HepG2 (cell line): ENCODE data around the gene CYP21A2. TPM values are rescaled to one million over a fixed set of nuclear protein-coding genes. Genes with fewer than 3 reads are reported as not detected.
A peak's percentile ranks its signal among the peaks of the same experiment; 100 is the strongest.

Experiments used
- ADNP ChIP-seq: sonication (generic); formaldehyde crosslinking; IDR thresholded peaks from 2 replicates; pipeline ENCODE4 v1.4.0; 2020; ENCODE audit warnings: missing genetic modification reagents
- ARNT ChIP-seq: fragments of 450-650 bp; IDR thresholded peaks from 2 replicates; pipeline ENCODE4 v1.6.1; 2017
- FIP1L1 ChIP-seq: fragments of 200-400 bp; formaldehyde crosslinking; IDR thresholded peaks from 2 replicates; pipeline ENCODE4 v1.6.1; 2018; ENCODE audit warnings: low read depth, mild to moderate bottlenecking, low read length, moderate library complexity, borderline replicate concordance; ENCODE audit not compliant: insufficient read depth
- FOXJ3 ChIP-seq: sonication (generic); formaldehyde crosslinking; IDR thresholded peaks from 2 replicates; pipeline ENCODE4 v1.4.0; 2020; ENCODE audit warnings: missing genetic modification reagents, mild to moderate bottlenecking, borderline replicate concordance
- KLF13 ChIP-seq: sonication (generic); formaldehyde crosslinking; IDR thresholded peaks from 2 replicates; pipeline ENCODE4 v1.4.0; 2020; ENCODE audit warnings: mild to moderate bottlenecking, missing genetic modification reagents
- PTBP1 ChIP-seq: fragments of 200-400 bp; formaldehyde crosslinking; IDR thresholded peaks from 2 replicates; pipeline ENCODE4 v1.6.1; 2018; ENCODE audit warnings: low read length, low read depth; ENCODE audit not compliant: poor library complexity, severe bottlenecking
- SALL2 ChIP-seq: sonication (generic); formaldehyde crosslinking; IDR thresholded peaks from 2 replicates; pipeline ENCODE4 v1.8.1; 2023; ENCODE audit warnings: mild to moderate bottlenecking, missing genetic modification reagents, inconsistent platforms
- SMARCE1 ChIP-seq: fragments of 450-650 bp; IDR thresholded peaks from 2 replicates; pipeline ENCODE4 v1.6.1; 2017; ENCODE audit warnings: borderline replicate concordance
- THYN1 ChIP-seq: sonication (generic); formaldehyde crosslinking; IDR thresholded peaks from 2 replicates; pipeline ENCODE4 v1.8.1; 2023; ENCODE audit warnings: low read depth, mild to moderate bottlenecking, moderate library complexity, missing genetic modification reagents, borderline replicate concordance
- YY1 ChIP-seq: IDR thresholded peaks from 2 replicates; pipeline ENCODE4 v1.6.1; 2011; ENCODE audit warnings: low read length, low read depth, moderate library complexity, mild to moderate bottlenecking; ENCODE audit not compliant: insufficient read depth, insufficient replicate concordance
- ZNF329 ChIP-seq: sonication (generic); formaldehyde crosslinking; IDR thresholded peaks from 2 replicates; pipeline ENCODE4 v1.9.0; 2021; ENCODE audit warnings: low read depth, mild to moderate bottlenecking, missing genetic modification reagents
- ZNF367 ChIP-seq: sonication (generic); formaldehyde crosslinking; IDR thresholded peaks from 2 replicates; pipeline ENCODE4 v1.4.0; 2020; ENCODE audit warnings: missing genetic modification reagents, borderline replicate concordance
- ZNF776 ChIP-seq: sonication (generic); formaldehyde crosslinking; IDR thresholded peaks from 2 replicates; pipeline ENCODE4 v1.4.0; 2020; ENCODE audit warnings: mild to moderate bottlenecking, missing genetic modification reagents
- ZNF816 ChIP-seq: sonication (generic); formaldehyde crosslinking; IDR thresholded peaks from 2 replicates; pipeline ENCODE4 v1.8.0; 2022; ENCODE audit warnings: missing genetic modification reagents, mild to moderate bottlenecking, borderline replicate concordance
- ZNF839 ChIP-seq: sonication (generic); formaldehyde crosslinking; IDR thresholded peaks from 2 replicates; pipeline ENCODE4 v1.4.0; 2020; ENCODE audit warnings: missing genetic modification reagents, mild to moderate bottlenecking, borderline replicate concordance
- ZSCAN9 ChIP-seq: IDR thresholded peaks from 2 replicates; pipeline ENCODE4 v1.6.1; 2016; ENCODE audit warnings: borderline replicate concordance
- ZZZ3 ChIP-seq: sonication (generic); formaldehyde crosslinking; IDR thresholded peaks from 2 replicates; pipeline ENCODE4 v1.4.0; 2020; ENCODE audit warnings: missing genetic modification reagents, mild to moderate bottlenecking, borderline replicate concordance
- polyA plus RNA-seq, 8 experiments: library from polyadenylated mRNA; depleted of rRNA in 3 of 8; stranded (reverse) in 7 of 8; unstranded in 1 of 8; fragments of >200 nt; fragmentation: Illumina TruSeq in 4 of 8; extraction: Trizol in 4 of 8; gene quantifications; 2 replicates each; pipeline versions ENCODE4 v1.2.1 to v1.2.3, GENCODE V29; 2011 to 2016; ENCODE audit warnings: low read depth in 4 of 8, missing spikeins in 1 of 8, mixed read lengths in 1 of 8; ENCODE audit not compliant: insufficient read depth in 1 of 8
- total RNA-seq, 5 experiments: library from RNA; depleted of rRNA; stranded (reverse); fragments of >200 nt; fragmentation: Illumina TruSeq; extraction: Trizol; gene quantifications; 2 replicates each; pipeline ENCODE4 v1.2.3, GENCODE V29; 2016; ENCODE audit warnings: low read depth in 1 of 5
- TF ChIP-seq, protein P1 (sequence below): sonication (generic); formaldehyde crosslinking; IDR thresholded peaks from 2 replicates; pipeline ENCODE4 v1.4.0; 2020; ENCODE audit warnings: missing genetic modification reagents
- TF ChIP-seq, protein P2 (sequence below): sonication (generic); formaldehyde crosslinking; IDR thresholded peaks from 2 replicates; pipeline ENCODE4 v1.4.0; 2020; ENCODE audit warnings: mild to moderate bottlenecking, missing genetic modification reagents, borderline replicate concordance
- TF ChIP-seq, protein P3 (sequence below): sonication (generic); formaldehyde crosslinking; conservative IDR thresholded peaks from 2 replicates; pipeline ENCODE4 v1.4.0; 2020; ENCODE audit warnings: missing genetic modification reagents
- TF ChIP-seq, protein P4 (sequence below): sonication (generic); formaldehyde crosslinking; IDR thresholded peaks from 2 replicates; pipeline ENCODE4 v1.4.0; 2020; ENCODE audit warnings: low read depth, mild to moderate bottlenecking, missing genetic modification reagents
- TF ChIP-seq, protein P5 (sequence below): sonication (generic); formaldehyde crosslinking; IDR thresholded peaks from 2 replicates; pipeline ENCODE4 v1.4.0; 2020; ENCODE audit warnings: missing genetic modification reagents

Gene CYP21A2
- total and polyA plus RNA-seq, 2 of the 13 experiments (the other 11 are each of a cell fraction or from before 2014, with no cell fraction given): 1.5 to 6.3 TPM

DNA sequence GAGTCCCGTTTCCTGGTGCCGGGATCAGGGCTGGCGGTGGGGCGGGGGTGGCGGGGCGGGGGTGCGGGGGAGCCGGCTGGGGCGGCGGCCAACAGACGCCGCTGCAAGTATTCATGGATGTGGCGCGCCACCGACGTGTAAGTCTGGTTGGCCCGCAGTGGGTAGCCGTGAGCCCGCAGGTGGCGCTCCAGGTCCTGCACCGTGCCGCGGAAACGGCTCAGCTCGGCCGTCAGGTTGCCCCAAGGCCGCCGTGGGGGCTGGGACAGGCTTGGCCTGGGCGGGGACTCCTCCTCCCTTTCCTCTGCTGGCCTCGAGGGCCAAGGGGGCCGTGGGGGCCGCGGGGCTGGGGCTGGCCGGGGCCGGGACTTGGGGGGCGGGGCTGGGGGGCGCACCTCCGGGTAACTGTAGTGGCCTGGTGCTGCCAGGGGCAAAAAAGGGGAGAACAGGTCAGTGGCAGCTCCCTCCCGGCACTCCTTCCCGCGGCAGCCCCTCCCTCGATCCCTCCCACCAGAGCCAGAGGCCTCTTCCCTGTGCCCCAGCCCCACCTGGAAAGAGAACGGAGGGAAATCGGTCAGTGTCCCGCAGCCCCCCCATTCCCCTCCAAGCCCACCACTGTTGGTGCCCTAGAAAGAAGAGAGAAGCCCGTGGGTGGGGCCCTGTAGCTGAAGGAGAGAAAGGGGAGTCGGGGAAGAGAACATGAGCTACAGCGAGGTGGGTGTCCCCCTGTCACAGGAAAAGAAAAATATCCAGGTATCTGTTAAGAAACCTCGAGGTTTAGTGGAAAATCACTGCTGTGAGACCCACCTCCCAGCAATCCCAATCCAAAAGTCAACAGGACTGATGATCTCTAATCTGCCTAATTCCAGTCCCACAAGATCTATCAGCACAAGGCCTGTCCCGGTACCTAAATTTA is 49.6 kb downstream of the CYP21A2 start (continued):
- TF ChIP-seq, protein P1, sequence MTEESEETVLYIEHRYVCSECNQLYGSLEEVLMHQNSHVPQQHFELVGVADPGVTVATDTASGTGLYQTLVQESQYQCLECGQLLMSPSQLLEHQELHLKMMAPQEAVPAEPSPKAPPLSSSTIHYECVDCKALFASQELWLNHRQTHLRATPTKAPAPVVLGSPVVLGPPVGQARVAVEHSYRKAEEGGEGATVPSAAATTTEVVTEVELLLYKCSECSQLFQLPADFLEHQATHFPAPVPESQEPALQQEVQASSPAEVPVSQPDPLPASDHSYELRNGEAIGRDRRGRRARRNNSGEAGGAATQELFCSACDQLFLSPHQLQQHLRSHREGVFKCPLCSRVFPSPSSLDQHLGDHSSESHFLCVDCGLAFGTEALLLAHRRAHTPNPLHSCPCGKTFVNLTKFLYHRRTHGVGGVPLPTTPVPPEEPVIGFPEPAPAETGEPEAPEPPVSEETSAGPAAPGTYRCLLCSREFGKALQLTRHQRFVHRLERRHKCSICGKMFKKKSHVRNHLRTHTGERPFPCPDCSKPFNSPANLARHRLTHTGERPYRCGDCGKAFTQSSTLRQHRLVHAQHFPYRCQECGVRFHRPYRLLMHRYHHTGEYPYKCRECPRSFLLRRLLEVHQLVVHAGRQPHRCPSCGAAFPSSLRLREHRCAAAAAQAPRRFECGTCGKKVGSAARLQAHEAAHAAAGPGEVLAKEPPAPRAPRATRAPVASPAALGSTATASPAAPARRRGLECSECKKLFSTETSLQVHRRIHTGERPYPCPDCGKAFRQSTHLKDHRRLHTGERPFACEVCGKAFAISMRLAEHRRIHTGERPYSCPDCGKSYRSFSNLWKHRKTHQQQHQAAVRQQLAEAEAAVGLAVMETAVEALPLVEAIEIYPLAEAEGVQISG: peak; percentile 81
- TF ChIP-seq, protein P2, sequence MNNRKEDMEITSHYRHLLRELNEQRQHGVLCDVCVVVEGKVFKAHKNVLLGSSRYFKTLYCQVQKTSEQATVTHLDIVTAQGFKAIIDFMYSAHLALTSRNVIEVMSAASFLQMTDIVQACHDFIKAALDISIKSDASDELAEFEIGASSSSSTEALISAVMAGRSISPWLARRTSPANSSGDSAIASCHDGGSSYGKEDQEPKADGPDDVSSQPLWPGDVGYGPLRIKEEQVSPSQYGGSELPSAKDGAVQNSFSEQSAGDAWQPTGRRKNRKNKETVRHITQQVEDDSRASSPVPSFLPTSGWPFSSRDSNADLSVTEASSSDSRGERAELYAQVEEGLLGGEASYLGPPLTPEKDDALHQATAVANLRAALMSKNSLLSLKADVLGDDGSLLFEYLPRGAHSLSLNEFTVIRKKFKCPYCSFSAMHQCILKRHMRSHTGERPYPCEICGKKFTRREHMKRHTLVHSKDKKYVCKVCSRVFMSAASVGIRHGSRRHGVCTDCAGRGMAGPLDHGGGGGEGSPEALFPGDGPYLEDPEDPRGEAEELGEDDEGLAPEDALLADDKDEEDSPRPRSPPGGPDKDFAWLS (CRISPR knock-in tag): no peak
- TF ChIP-seq, protein P3, sequence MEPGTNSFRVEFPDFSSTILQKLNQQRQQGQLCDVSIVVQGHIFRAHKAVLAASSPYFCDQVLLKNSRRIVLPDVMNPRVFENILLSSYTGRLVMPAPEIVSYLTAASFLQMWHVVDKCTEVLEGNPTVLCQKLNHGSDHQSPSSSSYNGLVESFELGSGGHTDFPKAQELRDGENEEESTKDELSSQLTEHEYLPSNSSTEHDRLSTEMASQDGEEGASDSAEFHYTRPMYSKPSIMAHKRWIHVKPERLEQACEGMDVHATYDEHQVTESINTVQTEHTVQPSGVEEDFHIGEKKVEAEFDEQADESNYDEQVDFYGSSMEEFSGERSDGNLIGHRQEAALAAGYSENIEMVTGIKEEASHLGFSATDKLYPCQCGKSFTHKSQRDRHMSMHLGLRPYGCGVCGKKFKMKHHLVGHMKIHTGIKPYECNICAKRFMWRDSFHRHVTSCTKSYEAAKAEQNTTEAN: no peak
- TF ChIP-seq ZNF839 (CRISPR knock-in tag) (no peak), ZZZ3 (CRISPR knock-in tag) (0 out of 2 replicates have a peak, but pooled peaks have one; percentile 18), THYN1 (CRISPR knock-in tag) (no peak), FIP1L1 (no peak), ZNF329 (CRISPR knock-in tag) (no peak), ZNF776 (CRISPR knock-in tag) (no peak), SALL2 (CRISPR knock-in tag) (0 out of 2 replicates have a peak, but pooled peaks have one; percentile 52), KLF13 (CRISPR knock-in tag) (no peak), ARNT (no peak), PTBP1 (no peak), ZNF367 (CRISPR knock-in tag) (no peak), SMARCE1 (no peak), YY1 (peak; percentile 60), FOXJ3 (CRISPR knock-in tag) (no peak), ZNF816 (CRISPR knock-in tag) (no peak), ADNP (CRISPR knock-in tag) (no peak), ZSCAN9 (CRISPR knock-in tag) (0 out of 2 replicates have a peak, but pooled peaks have one; percentile 69)
- TF ChIP-seq, protein P4, sequence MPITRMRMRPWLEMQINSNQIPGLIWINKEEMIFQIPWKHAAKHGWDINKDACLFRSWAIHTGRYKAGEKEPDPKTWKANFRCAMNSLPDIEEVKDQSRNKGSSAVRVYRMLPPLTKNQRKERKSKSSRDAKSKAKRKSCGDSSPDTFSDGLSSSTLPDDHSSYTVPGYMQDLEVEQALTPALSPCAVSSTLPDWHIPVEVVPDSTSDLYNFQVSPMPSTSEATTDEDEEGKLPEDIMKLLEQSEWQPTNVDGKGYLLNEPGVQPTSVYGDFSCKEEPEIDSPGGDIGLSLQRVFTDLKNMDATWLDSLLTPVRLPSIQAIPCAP: 0 out of 2 replicates have a peak, but pooled peaks have one; percentile 49
- TF ChIP-seq, protein P5, sequence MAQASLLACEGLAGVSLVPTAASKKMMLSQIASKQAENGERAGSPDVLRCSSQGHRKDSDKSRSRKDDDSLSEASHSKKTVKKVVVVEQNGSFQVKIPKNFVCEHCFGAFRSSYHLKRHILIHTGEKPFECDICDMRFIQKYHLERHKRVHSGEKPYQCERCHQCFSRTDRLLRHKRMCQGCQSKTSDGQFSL (CRISPR knock-in tag): no peak
